Measurements from ENCODE around the gene RIN1. TPM values are rescaled to one million over a fixed set of nuclear protein-coding genes. Genes with fewer than 3 reads are reported as not detected.

The RIN1 gene
- total RNA-seq, 1 donor from 2014 or later = 9.5 TPM

DNA sequence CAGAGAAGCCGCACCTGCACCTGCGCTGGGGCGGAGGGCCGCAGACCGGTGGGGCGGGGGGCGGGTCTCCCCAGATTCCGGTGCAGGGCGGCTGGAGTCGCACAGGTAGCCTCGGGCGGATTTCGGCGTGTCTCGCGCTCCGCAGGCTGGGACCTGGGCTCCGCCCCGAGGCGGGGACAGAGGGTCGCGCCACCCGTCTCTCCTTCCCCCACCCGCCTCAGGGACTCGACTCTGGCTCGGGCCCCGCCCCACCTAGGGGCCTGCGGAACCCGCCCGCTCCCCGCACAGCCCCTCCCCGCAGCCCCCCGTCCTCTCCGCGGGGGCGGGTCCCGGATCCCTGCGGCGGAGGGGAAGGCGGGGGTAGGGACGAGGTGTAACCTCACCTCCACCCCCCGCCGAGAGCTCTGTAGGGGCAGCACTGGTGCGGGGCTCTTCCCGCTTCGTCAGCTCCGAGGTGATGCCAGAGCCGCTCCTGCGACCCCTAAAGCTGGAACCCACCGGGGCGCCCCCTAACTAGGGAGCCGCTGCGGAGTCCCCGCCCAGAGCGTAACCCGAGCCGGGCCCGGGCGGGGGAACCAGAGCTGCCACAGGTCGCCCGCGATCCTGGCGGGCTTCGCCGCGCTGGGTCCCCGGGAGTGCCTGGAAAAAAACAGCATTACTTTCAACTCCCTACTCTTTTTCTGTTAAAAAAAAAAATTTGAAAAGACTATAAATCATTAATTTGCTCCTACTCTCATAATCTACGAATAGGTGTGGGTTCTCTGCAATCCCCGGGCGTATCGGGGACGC lies 35.6 kb upstream of the RIN1 start, which contains the start of gene SLC29A2:
SLC29A2 (minus strand) TSS at position 134 of the 789 bp plus-strand sequence. CDS start 169 bp downstream, outside the sequence.
- Mint-ChIP-seq H3K4me1 (ENCODE audit: unreplicated experiment) (peaks cover 15% of the 10 kb centered on the region), H3K36me3 (peaks cover 11% of the 10 kb centered on the region), H3K27me3 (peaks cover under 1% of the 10 kb centered on the region), H3K27ac (peak within 1 kb of the TSS; percentile 92), H3K4me3 (peak within 1 kb of the TSS; percentile 93), H3K9me3 (no peaks in the 10 kb centered on the region)
- DNase-seq (ENCODE audit: extremely low spot score, unreplicated experiment) = peak; percentile 90
- TF ChIP-seq, protein P1, sequence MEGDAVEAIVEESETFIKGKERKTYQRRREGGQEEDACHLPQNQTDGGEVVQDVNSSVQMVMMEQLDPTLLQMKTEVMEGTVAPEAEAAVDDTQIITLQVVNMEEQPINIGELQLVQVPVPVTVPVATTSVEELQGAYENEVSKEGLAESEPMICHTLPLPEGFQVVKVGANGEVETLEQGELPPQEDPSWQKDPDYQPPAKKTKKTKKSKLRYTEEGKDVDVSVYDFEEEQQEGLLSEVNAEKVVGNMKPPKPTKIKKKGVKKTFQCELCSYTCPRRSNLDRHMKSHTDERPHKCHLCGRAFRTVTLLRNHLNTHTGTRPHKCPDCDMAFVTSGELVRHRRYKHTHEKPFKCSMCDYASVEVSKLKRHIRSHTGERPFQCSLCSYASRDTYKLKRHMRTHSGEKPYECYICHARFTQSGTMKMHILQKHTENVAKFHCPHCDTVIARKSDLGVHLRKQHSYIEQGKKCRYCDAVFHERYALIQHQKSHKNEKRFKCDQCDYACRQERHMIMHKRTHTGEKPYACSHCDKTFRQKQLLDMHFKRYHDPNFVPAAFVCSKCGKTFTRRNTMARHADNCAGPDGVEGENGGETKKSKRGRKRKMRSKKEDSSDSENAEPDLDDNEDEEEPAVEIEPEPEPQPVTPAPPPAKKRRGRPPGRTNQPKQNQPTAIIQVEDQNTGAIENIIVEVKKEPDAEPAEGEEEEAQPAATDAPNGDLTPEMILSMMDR (conservative IDR thresholded peaks at IDR 0.05) = no peak

DNA sequence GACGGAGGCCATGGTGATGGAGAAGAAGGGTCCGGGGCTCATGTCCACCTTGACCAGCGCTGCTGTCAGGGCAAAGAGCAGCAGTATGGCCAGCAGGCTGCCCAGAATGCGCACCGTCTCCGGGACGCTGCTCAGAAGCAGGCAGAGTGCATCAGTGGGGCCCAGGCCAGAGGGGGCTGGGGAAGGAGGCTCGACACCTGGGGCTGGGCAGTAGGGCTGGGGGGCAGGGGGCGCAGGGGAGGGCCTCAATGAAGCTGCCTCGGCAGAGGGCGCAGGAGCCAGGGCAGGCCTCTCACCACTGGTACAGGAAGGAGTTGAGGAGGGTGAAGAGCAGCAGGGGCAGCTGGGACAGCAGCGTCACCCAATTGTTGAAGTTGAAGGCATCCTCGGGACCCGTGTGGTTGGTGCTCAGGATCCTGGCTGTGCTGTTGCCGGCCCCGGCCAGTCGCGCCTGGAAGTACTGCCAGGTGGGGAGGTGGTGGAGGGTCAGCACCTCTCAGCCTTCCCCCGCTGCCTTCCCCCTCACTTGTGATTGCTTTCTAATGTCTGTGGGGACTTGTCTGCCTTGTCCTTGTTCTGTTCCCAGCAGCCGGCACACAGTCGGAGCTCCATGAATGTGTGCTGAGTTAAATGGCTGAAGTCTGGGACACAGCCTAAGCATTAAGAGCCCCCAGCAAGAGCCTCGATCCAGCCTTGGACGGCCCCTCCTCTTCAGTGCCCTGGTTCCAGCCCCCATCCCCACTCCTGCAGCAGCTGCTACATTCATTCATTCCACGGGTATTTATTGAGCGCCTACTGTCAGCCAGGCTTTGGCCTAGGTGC lies 33.0 kb upstream of the RIN1 start:
- TF ChIP-seq, protein P1 (conservative IDR thresholded peaks at IDR 0.05) = no peak
- peak overlapping the region; percentile 93 for H3K4me3 Mint-ChIP-seq
- H3K9me3 Mint-ChIP-seq = no peaks in the 10 kb centered on the region
- peaks cover 15% of the 10 kb centered on the region for H3K4me1 Mint-ChIP-seq (ENCODE audit: unreplicated experiment)
- peak overlapping the region; percentile 92 for H3K27ac Mint-ChIP-seq
- no peak for DNase-seq (ENCODE audit: extremely low spot score, unreplicated experiment)
- no peaks in the 10 kb centered on the region for H3K27me3 Mint-ChIP-seq
- H3K36me3 Mint-ChIP-seq = peaks cover 11% of the 10 kb centered on the region

DNA sequence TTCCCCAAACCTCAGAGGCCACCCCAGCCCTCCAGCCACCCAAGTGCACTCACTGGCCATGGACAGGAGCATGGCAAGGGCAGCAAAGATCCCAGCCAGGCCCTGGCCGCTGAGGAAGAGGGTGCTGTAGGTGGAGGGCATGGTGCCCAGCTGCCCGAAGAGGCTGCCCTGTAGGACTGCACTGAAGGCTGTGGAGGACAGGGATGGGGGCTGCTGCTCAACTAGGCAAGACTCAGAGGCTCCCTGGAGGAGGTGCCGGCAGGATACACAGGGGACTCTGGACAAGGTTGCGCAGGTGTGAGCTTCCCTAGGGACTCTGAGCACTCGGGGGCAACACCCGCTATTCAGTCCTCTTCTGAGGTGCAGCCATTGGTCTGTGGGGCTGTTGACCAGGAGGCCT lies 32.2 kb upstream of the RIN1 start:
- Mint-ChIP-seq H3K36me3 (peaks cover 11% of the 10 kb centered on the region), H3K27ac (no peak overlapping the region), H3K27me3 (no peaks in the 10 kb centered on the region), H3K4me1 (ENCODE audit: unreplicated experiment) (peaks cover 13% of the 10 kb centered on the region), H3K9me3 (no peaks in the 10 kb centered on the region), H3K4me3 (peak overlapping the region; percentile 14)
- TF ChIP-seq, protein P1 (conservative IDR thresholded peaks at IDR 0.05) = no peak
- no peak for DNase-seq (ENCODE audit: extremely low spot score, unreplicated experiment)

DNA sequence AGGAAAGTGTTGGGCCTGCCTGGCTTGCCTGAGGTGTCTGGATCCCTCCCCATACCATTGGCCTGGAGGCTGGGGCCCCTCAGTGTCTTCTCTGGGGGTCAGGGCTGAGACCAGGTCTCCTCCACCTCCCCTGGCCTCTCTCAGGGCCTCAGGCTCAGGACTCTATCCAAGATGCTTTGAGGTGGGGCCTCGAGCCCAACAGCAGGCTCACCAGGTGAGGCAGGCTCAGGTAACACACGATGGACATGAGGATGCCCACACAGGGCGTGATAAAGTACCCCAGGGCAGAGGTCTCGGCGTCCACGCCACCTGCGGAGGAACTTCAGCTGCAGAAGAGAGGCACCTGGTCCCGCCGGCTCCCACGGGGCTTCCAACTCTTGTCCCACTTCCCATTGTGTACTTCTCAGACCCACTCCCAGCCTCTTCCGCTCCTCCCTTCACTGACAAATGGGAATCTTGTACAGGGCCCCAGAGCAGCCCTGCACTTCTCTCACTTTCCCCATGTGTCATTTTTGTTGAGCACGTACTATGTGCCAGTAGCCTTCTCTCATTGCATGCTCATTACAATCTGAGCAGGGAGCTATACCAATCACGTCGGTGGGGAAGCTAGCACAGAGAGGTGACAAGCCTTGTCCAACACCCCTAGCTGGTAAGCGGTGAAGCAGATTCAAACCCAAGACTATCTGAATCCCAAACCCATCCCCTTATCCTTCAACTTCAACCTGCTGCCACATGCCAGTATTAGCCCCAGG lies 31.5 kb upstream of the RIN1 start:
- Mint-ChIP-seq H3K4me3 (peak overlapping the region; percentile 49), H3K27me3 (no peaks in the 10 kb centered on the region), H3K4me1 (ENCODE audit: unreplicated experiment) (peaks cover 10% of the 10 kb centered on the region), H3K9me3 (no peaks in the 10 kb centered on the region), H3K36me3 (peaks cover 11% of the 10 kb centered on the region), H3K27ac (peak overlapping the region; percentile 59)
- TF ChIP-seq, protein P1 (conservative IDR thresholded peaks at IDR 0.05) = no peak
- no peak for DNase-seq (ENCODE audit: extremely low spot score, unreplicated experiment)

DNA sequence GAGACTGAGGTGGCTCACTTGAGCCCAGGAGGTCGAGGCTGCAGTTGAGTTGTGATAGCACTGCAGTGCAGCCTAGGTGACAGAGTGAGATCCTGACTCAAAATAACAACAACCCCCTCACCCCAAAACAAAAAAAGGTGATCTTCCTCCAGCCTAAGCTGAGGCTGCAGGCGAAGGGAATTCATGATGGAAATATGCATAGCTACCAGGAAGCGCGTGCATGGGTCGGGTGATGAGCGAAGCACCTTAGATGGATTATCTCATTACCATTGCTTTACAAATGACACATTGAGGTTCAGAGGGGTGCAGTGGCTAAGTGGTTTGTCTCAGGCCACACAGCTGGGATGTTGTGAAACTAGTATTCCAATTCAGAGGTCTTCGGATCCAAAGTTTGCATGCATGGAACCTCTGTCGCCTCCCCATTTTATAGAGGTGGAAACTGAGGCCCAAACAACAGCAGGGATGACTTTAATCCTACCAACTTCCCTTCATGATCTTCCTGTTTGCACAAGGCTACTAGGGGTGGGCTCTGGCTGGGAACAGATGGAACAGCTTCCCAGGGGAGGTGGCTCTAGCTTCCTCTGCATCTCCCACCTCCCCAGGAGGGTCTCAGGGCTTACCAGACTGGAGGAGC lies 30.7 kb upstream of the RIN1 start:
- Mint-ChIP-seq H3K4me3 (no peak overlapping the region), H3K27ac (no peak overlapping the region), H3K36me3 (peaks cover 11% of the 10 kb centered on the region), H3K9me3 (no peaks in the 10 kb centered on the region), H3K27me3 (no peaks in the 10 kb centered on the region), H3K4me1 (ENCODE audit: unreplicated experiment) (peaks cover 10% of the 10 kb centered on the region)
- no peak for DNase-seq (ENCODE audit: extremely low spot score, unreplicated experiment)
- TF ChIP-seq, protein P1 (conservative IDR thresholded peaks at IDR 0.05) = no peak
